CD4-positive, alpha-beta memory T cell (primary cell): ENCODE results near the gene CHRDL2. TPM values are rescaled to one million over a fixed set of nuclear protein-coding genes. Genes with fewer than 3 reads are reported as not detected.

Source experiments
- CTCF ChIA-PET: fragments of 350-600 bp; sonication (Branson Sonifier 250); formaldehyde crosslinking; loops from one replicate; lab custom pipeline; 2021; ENCODE audit warnings: inconsistent platforms; ENCODE audit not compliant: partially characterized antibody; lab: Charles Lee
- POLR2A ChIA-PET: fragments of 350-600 bp; sonication (Branson Sonifier 250); formaldehyde crosslinking; loops from one replicate; lab custom pipeline; 2021; ENCODE audit not compliant: partially characterized antibody; lab: Charles Lee
- DNase-seq, 5 donors: peaks; one replicate each; pipeline versions ENCODE4 v3.0.0 to v3.0.0-alpha.2; 2020 to 2022; ENCODE audit warnings: mixed read lengths in 1 of 5
- H3K27ac ChIP-seq: one replicate; pipeline ENCODE4 v1.7.0; 2013; ENCODE audit warnings: low read depth, low read length
- H3K27me3 ChIP-seq: 2 replicates; pipeline ENCODE4 v1.7.0; 2013; ENCODE audit warnings: mild to moderate bottlenecking, low read length, moderate library complexity; ENCODE audit not compliant: insufficient read depth
- H3K36me3 ChIP-seq: 2 replicates; pipeline ENCODE4 v1.7.0; 2013; ENCODE audit warnings: mild to moderate bottlenecking, low read length, moderate library complexity; ENCODE audit not compliant: insufficient read depth
- H3K4me1 ChIP-seq: 2 replicates; pipeline ENCODE4 v1.7.0; 2013; ENCODE audit warnings: mild to moderate bottlenecking, low read length, moderate library complexity; ENCODE audit not compliant: insufficient read depth
- H3K4me3 ChIP-seq, 2 donors: one replicate each; pipeline ENCODE4 v1.7.0; 2013; ENCODE audit warnings: low read length in 2 of 2, mild to moderate bottlenecking in 1 of 2
- H3K9me3 ChIP-seq, 2 donors: one replicate each; pipeline ENCODE4 v1.7.0; 2013; ENCODE audit warnings: low read length in 2 of 2, control low read depth in 1 of 2; ENCODE audit not compliant: control insufficient read depth in 1 of 2
- H3K27ac Mint-ChIP-seq, 7 donors: one replicate each; pipeline ENCODE4 v1.8.0; 2020 to 2021; ENCODE audit warnings: mixed read lengths in 7 of 7, mild to moderate bottlenecking in 6 of 7, inconsistent platforms in 3 of 7, moderate library complexity in 3 of 7
- H3K27me3 Mint-ChIP-seq, 2 donors: one replicate each; pipeline ENCODE4 v1.8.0; 2020 to 2021; ENCODE audit warnings: mixed read lengths in 2 of 2
- H3K36me3 Mint-ChIP-seq, 2 donors: one replicate each; pipeline ENCODE4 v1.8.0; 2020 to 2021; ENCODE audit warnings: mixed read lengths in 2 of 2, inconsistent platforms in 1 of 2, mild to moderate bottlenecking in 1 of 2
- H3K4me1 Mint-ChIP-seq, 4 donors: one replicate each; pipeline ENCODE4 v1.8.0; 2020 to 2021; ENCODE audit warnings: mixed read lengths in 4 of 4, mild to moderate bottlenecking in 1 of 4
- H3K4me3 Mint-ChIP-seq, 8 donors: one replicate each; pipeline ENCODE4 v1.8.0; 2020 to 2021; ENCODE audit warnings: mixed read lengths in 8 of 8, mild to moderate bottlenecking in 7 of 8, moderate library complexity in 6 of 8, inconsistent platforms in 3 of 8
- H3K9me3 Mint-ChIP-seq, 8 donors: one replicate each; pipeline ENCODE4 v1.8.0; 2020 to 2021; ENCODE audit warnings: mixed read lengths in 8 of 8, mild to moderate bottlenecking in 5 of 8, inconsistent platforms in 3 of 8, moderate library complexity in 1 of 8
- intact Hi-C: fragments of 100-400 bp; cut with micrococcal nuclease; formaldehyde crosslinking; loops from one replicate; pipeline ENCODE4 v1.15.1; 2023
- polyA plus RNA-seq, 2 donors: library from polyadenylated mRNA; unstranded; fragments of 300-500 nt; fragmentation: Illumina TruSeq; gene quantifications; one replicate each; pipeline ENCODE4 v1.2.3, GENCODE V29; 2021
- total RNA-seq, 2 experiments: library from RNA; stranded (reverse); gene quantifications; one replicate each; pipeline ENCODE4 v1.2.3, GENCODE V29; 2021

Gene CHRDL2
- total and polyA plus RNA-seq, 4 experiments from 2014 or later = not detected

DNA sequence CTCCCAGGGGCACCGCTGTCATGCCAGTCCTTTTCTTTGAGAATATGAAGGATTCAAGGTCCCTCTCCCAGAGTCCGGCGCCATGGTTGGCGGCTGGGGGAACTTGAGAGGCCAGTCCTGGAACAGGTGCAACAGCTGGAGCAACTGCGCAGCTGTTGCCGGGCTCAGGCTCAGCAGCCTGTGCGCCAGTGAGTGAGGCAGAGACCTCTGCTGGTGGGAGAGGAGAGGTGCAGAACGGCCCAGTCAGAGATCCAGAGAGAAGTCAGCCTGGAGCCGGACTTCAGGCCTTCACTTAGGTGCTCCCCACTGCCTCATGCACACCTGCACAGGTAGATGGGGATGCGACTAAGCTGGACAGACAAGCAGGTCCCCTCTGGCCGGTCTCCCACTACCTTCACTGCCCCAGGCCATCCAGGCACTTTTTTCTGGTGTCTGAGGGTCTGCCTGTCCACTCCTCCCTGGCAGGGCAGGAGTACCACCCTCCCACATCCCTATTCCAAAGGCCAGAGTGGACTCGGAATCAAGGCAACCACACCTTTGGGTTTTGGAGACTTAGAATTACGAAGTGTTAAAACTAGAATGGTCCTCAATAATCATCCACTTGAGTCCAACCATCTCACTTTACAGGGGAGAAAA, 4.6 kb downstream of the CHRDL2 start:
- H3K27me3 Mint-ChIP-seq = peaks cover 14 to 23% of the 10 kb centered on the region in 2 donors
- H3K4me3 Mint-ChIP-seq = no peak overlapping the region
- H3K27ac Mint-ChIP-seq = no peak overlapping the region

GRCh38 chr11:74725701-74726100, 5.5 kb downstream of the CHRDL2 start:
- Histone ChIP-seq H3K36me3 (no peaks in the 10 kb centered on the region), H3K9me3 (no peaks in the 10 kb centered on the region), H3K4me3 (no peak overlapping the region), H3K4me1 (peaks cover 7% of the 10 kb centered on the region), H3K27me3 (no peaks in the 10 kb centered on the region), H3K27ac (no peak overlapping the region)
- POLR2A ChIA-PET = no interaction called here
- Mint-ChIP-seq H3K4me1 (peaks cover under 1 to 11% (median 6%) of the 10 kb centered on the region in 4 donors), H3K4me3 (no peak overlapping the region), H3K27me3 (peaks cover 12 to 21% of the 10 kb centered on the region in 2 donors), H3K9me3 (no peaks in the 10 kb centered on the region), H3K36me3 (no peaks in the 10 kb centered on the region), H3K27ac (no peak overlapping the region)
- no peak for DNase-seq
- CTCF ChIA-PET = interaction anchor here (0.8 to 6.7 kb wide), 8 partner anchors 11 to 273 kb away, joined by 3 to 66 read pairs (median 4); partner anchors contain the start of gene RNF169
- intact Hi-C loops = loop anchor here (5.0 kb wide), 1 partner anchor 273 kb away; no protein-coding TSS in a partner anchor

More for the DNA sequence above, 4.6 kb downstream of the CHRDL2 start:
- Histone ChIP-seq H3K4me1 (peaks cover 7% of the 10 kb centered on the region), H3K36me3 (no peaks in the 10 kb centered on the region), H3K27me3 (no peaks in the 10 kb centered on the region), H3K27ac (no peak overlapping the region), H3K9me3 (no peaks in the 10 kb centered on the region), H3K4me3 (no peak overlapping the region)
- Mint-ChIP-seq H3K9me3 (no peaks in the 10 kb centered on the region), H3K36me3 (no peaks in the 10 kb centered on the region), H3K4me1 (peaks cover 3 to 12% (median 8%) of the 10 kb centered on the region in 4 donors)
- CTCF ChIA-PET = interaction anchor here (0.7 to 6.7 kb wide), 12 partner anchors 9 to 274 kb away, joined by 3 to 66 read pairs (median 4); partner anchors contain the start of gene RNF169
- peak; percentile 37 to 54 (median 52) for DNase-seq
- POLR2A ChIA-PET = no interaction called here
- intact Hi-C loops = loop anchor here (5.0 kb wide), 1 partner anchor 274 kb away; no protein-coding TSS in a partner anchor

DNA sequence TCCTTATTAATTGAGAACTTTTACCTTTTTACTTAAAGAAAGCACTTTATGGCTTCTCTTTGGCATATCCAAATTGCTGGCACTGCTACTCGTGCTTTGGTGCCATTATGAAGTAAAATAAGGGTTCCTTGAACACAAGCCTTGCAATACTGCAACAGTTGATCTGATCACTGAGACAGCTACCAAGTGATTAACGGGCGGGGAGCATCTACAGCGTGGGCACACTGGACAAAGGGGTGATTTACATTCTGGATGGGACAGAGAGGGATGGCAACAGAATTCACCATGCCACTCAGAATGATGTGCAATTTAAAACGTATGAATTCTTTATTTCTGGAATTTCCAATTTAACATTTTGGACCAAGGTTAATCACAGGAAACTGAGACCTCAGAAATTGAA, 7.7 kb downstream of the CHRDL2 start:
- Histone ChIP-seq H3K36me3 (no peaks in the 10 kb centered on the region), H3K4me3 (no peak overlapping the region), H3K27ac (no peak overlapping the region), H3K27me3 (no peaks in the 10 kb centered on the region), H3K9me3 (no peaks in the 10 kb centered on the region), H3K4me1 (peaks cover 7% of the 10 kb centered on the region)
- H3K4me1 Mint-ChIP-seq = peaks cover 0 to 8% (median 3%) of the 10 kb centered on the region in 4 donors
- no peaks in the 10 kb centered on the region for H3K9me3 Mint-ChIP-seq
- DNase-seq = no peak
- ChIA-PET POLR2A (no interaction called here), CTCF (interaction anchor here (6.3 to 6.7 kb wide), 2 partner anchors 16 to 21 kb away, joined by 59 to 66 read pairs; no protein-coding TSS in a partner anchor)
- no peak overlapping the region for H3K4me3 Mint-ChIP-seq
- peaks cover 4% of the 10 kb centered on the region in 2 donors for H3K27me3 Mint-ChIP-seq
- H3K27ac Mint-ChIP-seq = no peak overlapping the region
- intact Hi-C loops = no loop called here
- no peaks in the 10 kb centered on the region for H3K36me3 Mint-ChIP-seq

GRCh38 chr11:74721479-74721835, 9.8 kb downstream of the CHRDL2 start:
- no peak overlapping the region for H3K27ac Mint-ChIP-seq
- no peaks in the 10 kb centered on the region for H3K9me3 ChIP-seq
- H3K4me1 Mint-ChIP-seq = peaks cover 0 to 7% (median 2%) of the 10 kb centered on the region in 4 donors
- no peak for DNase-seq
- no peak overlapping the region for H3K4me3 ChIP-seq
- CTCF ChIA-PET = no interaction called here
- H3K27me3 ChIP-seq = no peaks in the 10 kb centered on the region
- POLR2A ChIA-PET = no interaction called here
- intact Hi-C loops = no loop called here
- no peaks in the 10 kb centered on the region for H3K36me3 ChIP-seq
- no peaks in the 10 kb centered on the region for H3K9me3 Mint-ChIP-seq
- H3K27me3 Mint-ChIP-seq = peaks cover 3 to 4% of the 10 kb centered on the region in 2 donors
- no peak overlapping the region for H3K4me3 Mint-ChIP-seq
- H3K27ac ChIP-seq = no peak overlapping the region
- H3K4me1 ChIP-seq = peaks cover 4% of the 10 kb centered on the region
- H3K36me3 Mint-ChIP-seq = no peaks in the 10 kb centered on the region

DNA sequence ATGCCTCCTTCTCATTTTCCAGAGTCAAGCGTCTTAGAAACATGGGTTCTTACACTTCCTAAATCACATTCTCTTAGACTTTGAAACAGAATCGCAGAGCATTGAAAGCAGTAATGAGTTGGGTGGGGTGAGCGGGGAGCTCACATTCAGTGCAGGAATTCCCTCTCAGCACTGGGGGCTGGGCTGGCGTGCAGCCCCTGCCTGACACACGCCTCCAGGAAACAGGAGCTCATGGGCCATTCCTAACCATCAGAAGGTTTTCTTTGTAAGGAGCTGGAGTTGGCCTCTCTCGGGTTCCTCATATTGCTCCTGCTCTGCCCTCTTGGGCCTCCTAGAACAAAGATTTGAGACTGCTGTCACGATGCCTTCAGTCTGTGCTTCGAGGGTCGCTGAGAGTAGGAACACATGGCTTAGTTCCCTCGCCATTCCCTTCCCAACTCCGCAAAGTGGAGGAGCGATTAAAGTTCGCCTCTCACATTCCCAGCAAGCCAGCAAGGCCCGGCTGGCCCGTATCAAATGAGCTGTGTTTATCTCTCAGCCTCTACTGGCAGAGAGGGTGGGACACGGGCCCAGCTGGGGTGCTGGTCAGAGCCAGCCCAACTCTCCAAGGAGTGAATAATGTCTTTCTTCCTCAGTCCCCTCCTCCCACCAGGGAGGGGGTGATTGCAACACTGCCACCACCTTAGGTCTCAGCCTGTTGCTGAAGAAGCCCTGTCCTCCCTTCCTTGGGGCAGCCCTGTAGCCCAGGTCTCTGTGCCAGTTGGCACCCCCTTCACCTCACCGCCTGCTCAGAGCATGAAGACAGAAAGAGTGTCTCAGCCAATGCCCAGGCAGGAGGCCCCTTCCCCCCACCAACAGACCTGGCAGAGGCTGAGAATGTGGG, 10.4 kb downstream of the CHRDL2 start:
- Mint-ChIP-seq H3K4me1 (peaks cover 0 to under 1% (median 0%) of the 10 kb centered on the region in 4 donors), H3K9me3 (no peaks in the 10 kb centered on the region), H3K27ac (no peak overlapping the region), H3K36me3 (no peaks in the 10 kb centered on the region), H3K27me3 (peaks cover 2 to 4% of the 10 kb centered on the region in 2 donors), H3K4me3 (no peak overlapping the region)
- H3K27me3 ChIP-seq = no peaks in the 10 kb centered on the region
- CTCF ChIA-PET = interaction anchor here (1.2 to 1.5 kb wide), 3 partner anchors 10 to 19 kb away, joined by 3 to 4 read pairs (median 4); no protein-coding TSS in a partner anchor
- no peaks in the 10 kb centered on the region for H3K9me3 ChIP-seq
- H3K4me1 ChIP-seq = no peaks in the 10 kb centered on the region
- intact Hi-C loops = no loop called here
- H3K36me3 ChIP-seq = no peaks in the 10 kb centered on the region
- POLR2A ChIA-PET = no interaction called here
- no peak overlapping the region for H3K27ac ChIP-seq
- no peak for DNase-seq
- no peak overlapping the region for H3K4me3 ChIP-seq

DNA sequence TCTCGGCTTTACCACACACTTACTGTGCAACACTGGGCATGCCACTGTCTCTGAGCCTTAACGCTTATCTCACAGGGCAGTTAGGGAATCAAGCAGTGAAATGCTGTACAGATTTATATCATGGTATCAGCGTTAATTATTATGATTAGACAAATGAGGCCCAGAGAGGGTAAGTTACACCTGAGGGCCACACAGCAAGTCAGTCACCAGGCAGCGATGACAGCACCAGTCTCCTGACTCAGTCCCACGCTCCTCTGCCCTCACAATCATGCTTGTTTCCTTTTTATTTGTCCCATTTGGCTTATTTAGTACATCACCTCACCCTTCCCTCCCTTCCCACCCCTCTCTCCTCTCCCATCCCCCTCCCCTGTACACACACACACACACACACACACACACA, 12.2 kb downstream of the CHRDL2 start:
- no peaks in the 10 kb centered on the region for H3K27me3 ChIP-seq
- Mint-ChIP-seq H3K27ac (no peak overlapping the region), H3K9me3 (no peaks in the 10 kb centered on the region), H3K4me1 (no peaks in the 10 kb centered on the region), H3K27me3 (peaks cover 0 to 4% of the 10 kb centered on the region in 2 donors), H3K36me3 (no peaks in the 10 kb centered on the region), H3K4me3 (no peak overlapping the region)
- H3K4me1 ChIP-seq = no peaks in the 10 kb centered on the region
- ChIA-PET CTCF (no interaction called here), POLR2A (no interaction called here)
- no peaks in the 10 kb centered on the region for H3K9me3 ChIP-seq
- no peaks in the 10 kb centered on the region for H3K36me3 ChIP-seq
- intact Hi-C loops = no loop called here
- H3K4me3 ChIP-seq = no peak overlapping the region
- no peak for DNase-seq
- H3K27ac ChIP-seq = no peak overlapping the region
